HG02870 (cell line): ENCODE results near the gene SLC15A2.
A peak's percentile ranks its signal among the peaks of the same experiment; 100 is the strongest.

Experiments
- ATAC-seq: cut with Tn5 transposase; IDR thresholded peaks from one replicate; pipeline ENCODE4 v1.9.1; 2021; ENCODE audit warnings: mild to moderate bottlenecking, moderate library complexity; ENCODE audit not compliant: unreplicated experiment

The SLC15A2 gene

GRCh38 chr3:121979734-121980449 is 85.7 kb downstream of the SLC15A2 start:
- ATAC-seq, result no peak

- ATAC-seq, result no peak
Observed at GRCh38 chr3:121980450-121980796, 86.2 kb downstream of the SLC15A2 start.

DNA sequence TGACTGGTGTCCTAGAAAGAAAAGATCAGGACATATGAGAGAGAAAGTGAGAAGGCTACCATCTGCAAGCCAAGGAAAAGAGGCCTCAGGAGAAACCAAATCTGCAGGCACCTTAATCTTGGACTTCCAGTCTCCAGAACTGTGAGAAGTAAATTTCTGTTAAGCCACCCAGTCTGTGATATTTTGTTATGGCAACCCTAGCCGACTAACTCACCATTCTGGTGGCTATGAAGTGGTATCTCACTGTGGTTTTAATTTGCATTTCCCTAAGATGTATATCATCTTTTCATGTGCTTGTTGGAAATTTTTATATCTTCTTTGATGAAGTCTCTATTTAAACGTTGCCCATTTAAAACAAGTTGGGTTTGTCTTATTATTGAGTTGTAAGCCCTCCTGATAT is 87.3 kb downstream of the SLC15A2 start:
- no peak for ATAC-seq

- ATAC-seq, result no peak
Observed at GRCh38 chr3:121985846-121986245, 91.6 kb downstream of the SLC15A2 start.

DNA sequence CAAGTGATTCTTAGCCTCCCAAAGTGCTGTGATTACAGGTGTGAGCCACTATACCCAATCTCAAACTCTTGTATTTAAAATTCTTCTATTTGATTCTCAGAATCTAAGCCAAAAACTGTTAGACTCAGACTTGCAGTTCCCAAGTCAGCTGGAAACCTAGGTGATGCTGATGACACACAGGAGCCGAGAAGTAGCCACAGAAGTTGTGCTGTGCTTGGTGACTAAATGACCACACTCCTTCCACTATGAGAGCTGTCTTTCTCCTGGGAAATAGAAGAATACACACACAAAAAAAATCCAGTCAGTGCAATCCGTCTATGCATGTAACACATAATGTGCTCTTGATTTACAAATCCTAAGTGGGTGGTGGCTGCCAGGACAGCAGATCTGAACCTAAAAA is 93.9 kb downstream of the SLC15A2 start:
- ATAC-seq, result no peak

DNA sequence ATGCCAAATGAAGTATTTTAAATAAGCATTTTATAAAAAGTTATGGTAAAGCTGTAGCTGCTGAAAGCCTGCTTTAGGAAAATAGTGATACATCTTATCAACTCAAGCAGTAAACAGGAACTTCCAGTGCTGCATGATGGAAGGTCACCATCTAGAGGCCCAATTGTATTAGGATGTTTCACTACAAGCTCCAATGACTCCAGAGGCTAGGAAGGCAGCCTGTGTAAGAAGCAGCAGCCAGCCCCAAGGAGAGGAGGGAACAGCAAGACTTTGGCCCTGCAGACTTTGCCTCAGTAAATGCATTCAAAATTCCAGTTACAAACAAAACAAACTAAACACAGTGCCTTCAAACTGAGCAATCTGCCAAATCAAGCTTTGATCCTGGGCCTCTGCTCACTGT is 95.7 kb downstream of the SLC15A2 start:
- no peak for ATAC-seq

DNA sequence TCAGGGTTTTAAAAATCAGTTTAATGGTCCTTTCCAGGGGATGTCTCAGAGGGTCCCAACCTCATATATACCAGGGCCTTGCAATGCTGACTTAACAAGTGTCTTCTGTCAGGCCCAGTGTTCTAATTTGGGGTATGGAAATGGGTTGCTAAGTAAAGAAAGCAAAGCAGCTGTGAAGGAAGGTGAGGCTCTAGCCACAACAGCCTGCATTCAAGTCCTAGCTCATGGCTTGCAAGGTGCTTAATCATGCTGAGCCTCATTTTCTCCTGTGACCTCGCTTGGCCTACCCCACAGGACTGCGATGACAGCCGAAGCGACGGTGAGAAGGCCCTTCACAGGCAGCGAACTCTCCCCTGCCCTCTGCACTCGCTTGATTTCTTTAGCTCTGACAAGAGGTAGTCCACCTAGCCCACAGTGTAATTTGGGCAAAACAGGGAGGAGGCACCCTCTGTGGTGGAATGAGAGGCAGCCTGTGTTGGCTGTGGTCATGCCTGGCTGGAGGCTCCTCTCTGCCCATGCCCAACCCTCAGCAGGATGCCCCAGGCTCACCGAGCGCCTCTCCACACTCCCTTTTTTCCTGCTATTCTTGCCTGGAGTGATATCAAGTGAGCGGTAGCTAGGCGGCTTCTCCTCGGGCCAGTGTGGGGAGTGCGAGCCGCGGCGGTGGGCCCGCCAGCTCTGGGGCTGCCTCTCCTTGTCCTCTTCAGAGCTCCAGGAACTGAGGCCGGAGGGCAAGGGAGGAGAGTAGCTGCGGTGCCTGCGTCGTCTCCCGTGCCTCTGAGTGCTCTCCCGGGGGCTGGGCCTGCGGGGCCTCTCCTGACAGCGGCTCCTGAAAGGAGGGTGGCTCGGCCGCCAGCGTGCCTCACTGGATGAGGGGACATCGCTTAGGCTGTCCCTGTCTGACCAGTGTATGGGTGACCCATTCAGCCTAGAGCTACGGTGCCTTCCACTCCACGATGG is 98.7 kb downstream of the SLC15A2 start:
- peak; percentile 54 for ATAC-seq
